MM.1S (cell line): ENCODE measurements around the gene PDGFD.

Experiments
- EZH2 ChIP-seq: fragments of 300-600 bp; sonication (generic); optimal IDR thresholded peaks from 2 replicates; pipeline ENCODE3; 2017; ENCODE audit warnings: low read depth, mild to moderate bottlenecking, antibody characterized with exemption, low read length, mixed read lengths
- EZH2phosphoT487 ChIP-seq: fragments of 300-600 bp; sonication (generic); IDR thresholded peaks from 2 replicates; pipeline ENCODE4 v1.6.1; 2018; ENCODE audit warnings: antibody characterized with exemption, low read length
- TF ChIP-seq, protein P1 (sequence below): fragments of 300-600 bp; sonication (generic); IDR thresholded peaks from 2 replicates; pipeline ENCODE4 v1.5.1; 2016; ENCODE audit warnings: antibody characterized with exemption, low read length, mixed read lengths

DNA sequence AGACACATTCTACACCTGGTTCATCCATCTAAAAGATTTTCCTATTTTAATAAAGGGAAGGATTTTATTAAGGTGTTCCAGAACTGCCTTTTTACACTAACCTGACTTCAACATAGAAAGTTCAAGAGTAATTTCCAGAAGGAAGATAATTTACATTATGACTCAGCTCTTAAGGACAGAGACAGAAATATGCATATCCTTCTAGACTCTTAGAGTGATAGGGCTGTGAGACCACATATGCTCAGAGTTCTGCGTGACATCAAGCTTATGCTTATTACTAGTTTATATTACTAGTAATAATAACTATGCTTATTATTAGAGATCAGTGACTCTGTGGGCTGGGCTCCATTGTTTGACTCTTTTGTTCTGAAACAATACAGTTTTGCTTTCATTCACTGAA is 4.6 kb downstream of the PDGFD start:
- TF ChIP-seq, protein P1, sequence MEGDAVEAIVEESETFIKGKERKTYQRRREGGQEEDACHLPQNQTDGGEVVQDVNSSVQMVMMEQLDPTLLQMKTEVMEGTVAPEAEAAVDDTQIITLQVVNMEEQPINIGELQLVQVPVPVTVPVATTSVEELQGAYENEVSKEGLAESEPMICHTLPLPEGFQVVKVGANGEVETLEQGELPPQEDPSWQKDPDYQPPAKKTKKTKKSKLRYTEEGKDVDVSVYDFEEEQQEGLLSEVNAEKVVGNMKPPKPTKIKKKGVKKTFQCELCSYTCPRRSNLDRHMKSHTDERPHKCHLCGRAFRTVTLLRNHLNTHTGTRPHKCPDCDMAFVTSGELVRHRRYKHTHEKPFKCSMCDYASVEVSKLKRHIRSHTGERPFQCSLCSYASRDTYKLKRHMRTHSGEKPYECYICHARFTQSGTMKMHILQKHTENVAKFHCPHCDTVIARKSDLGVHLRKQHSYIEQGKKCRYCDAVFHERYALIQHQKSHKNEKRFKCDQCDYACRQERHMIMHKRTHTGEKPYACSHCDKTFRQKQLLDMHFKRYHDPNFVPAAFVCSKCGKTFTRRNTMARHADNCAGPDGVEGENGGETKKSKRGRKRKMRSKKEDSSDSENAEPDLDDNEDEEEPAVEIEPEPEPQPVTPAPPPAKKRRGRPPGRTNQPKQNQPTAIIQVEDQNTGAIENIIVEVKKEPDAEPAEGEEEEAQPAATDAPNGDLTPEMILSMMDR = no peak
- TF ChIP-seq EZH2phosphoT487 (no peak), EZH2 (no peak)
